ENCODE data around the gene KCNT2.

KCNT2 gene

DNA sequence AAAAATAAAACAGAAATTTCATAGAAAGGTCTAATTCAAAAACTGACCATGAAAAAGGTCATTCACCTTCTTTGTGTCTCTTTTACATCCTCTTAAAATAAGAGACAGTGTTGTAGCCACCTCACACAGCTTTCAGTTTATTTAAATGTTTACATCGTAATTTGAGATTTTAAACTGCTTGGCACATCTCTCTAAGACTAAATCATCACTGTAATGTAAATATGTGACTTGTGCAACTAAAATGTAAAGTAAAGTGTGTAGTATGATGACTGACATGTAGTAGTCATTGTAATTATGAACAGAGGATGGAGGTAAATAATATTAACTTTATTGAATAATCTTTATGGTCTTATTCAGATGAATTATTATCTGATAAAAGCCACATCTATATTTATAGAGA is 283.9 kb downstream of the KCNT2 start:
- no peak for FAIRE-seq
- TF ChIP-seq POLR2A (IDR thresholded peaks at IDR 0.05; ENCODE audit: low read depth, low read length) (no peak), TAF1 (IDR thresholded peaks at IDR 0.05; ENCODE audit: low read depth, low read length) (no peak), SPI1 (IDR thresholded peaks at IDR 0.05; ENCODE audit: low read depth, low read length) (no peak), POLR2AphosphoS5 (IDR thresholded peaks at IDR 0.05; ENCODE audit: low read depth, low read length) (no peak), PAX5 (IDR thresholded peaks at IDR 0.05; ENCODE audit: insufficient read depth, low read length, severe bottlenecking) (no peak), POU2F2 (IDR thresholded peaks at IDR 0.05; ENCODE audit: low read depth, low read length) (no peak)
- DNase-seq (ENCODE audit: insufficient read length, low spot score): no peak

DNA sequence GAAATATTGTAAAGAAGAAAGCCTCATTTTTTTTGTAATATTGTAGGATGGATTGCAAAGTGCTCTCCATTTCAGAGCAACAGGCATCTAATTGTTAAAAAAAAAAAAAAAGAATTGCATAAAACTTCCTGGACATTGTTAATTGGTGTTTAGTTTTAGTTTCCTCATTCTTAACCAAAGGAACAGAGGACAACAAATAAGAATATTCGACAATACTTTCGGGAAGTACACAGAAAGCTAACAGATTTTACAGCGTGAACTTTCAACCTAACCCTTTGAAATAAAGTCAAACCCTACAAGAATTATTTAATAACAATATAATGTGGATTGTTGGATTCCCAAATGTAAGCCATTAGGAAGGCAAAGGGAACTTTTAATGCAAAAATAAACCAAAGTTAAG is 284.4 kb downstream of the KCNT2 start:
- no peak for FAIRE-seq

DNA sequence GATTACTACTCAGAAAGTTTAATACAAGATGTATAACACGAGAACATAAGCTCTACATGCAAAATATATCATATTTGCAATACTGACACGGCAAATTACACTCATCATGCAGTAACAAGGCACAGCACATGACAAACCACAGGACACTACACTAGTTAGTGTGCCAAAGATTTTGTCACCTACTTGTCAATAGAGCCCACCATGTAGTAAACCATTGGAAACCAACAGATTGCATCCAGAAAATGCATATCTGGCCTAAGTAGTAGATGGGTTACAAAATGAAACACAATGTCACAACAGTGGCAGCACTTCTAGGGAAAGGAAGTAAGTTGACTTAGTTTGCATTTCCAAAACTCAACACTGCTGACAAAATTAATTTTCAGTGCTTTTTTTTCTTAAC is 288.9 kb downstream of the KCNT2 start:
- DNase-seq (ENCODE audit: insufficient read length, low spot score): no peak
- TF ChIP-seq POLR2A (IDR thresholded peaks at IDR 0.05; ENCODE audit: low read depth, low read length): no peak
- no peak for TF ChIP-seq SPI1 (IDR thresholded peaks at IDR 0.05; ENCODE audit: low read depth, low read length)
- TF ChIP-seq TAF1 (IDR thresholded peaks at IDR 0.05; ENCODE audit: low read depth, low read length): no peak
- no peak for TF ChIP-seq POLR2AphosphoS5 (IDR thresholded peaks at IDR 0.05; ENCODE audit: low read depth, low read length)
- TF ChIP-seq PAX5 (IDR thresholded peaks at IDR 0.05; ENCODE audit: insufficient read depth, low read length, severe bottlenecking): no peak
- no peak for TF ChIP-seq POU2F2 (IDR thresholded peaks at IDR 0.05; ENCODE audit: low read depth, low read length)
- no peak for FAIRE-seq

More for the DNA sequence above, 284.4 kb downstream of the KCNT2 start:
- no peak for DNase-seq (ENCODE audit: insufficient read length, low spot score)
- no peak for TF ChIP-seq POLR2AphosphoS5 (IDR thresholded peaks at IDR 0.05; ENCODE audit: low read depth, low read length)
- TF ChIP-seq SPI1 (IDR thresholded peaks at IDR 0.05; ENCODE audit: low read depth, low read length): no peak
- TF ChIP-seq TAF1 (IDR thresholded peaks at IDR 0.05; ENCODE audit: low read depth, low read length): no peak
- TF ChIP-seq PAX5 (IDR thresholded peaks at IDR 0.05; ENCODE audit: insufficient read depth, low read length, severe bottlenecking): no peak
- no peak for TF ChIP-seq POU2F2 (IDR thresholded peaks at IDR 0.05; ENCODE audit: low read depth, low read length)
- TF ChIP-seq POLR2A (IDR thresholded peaks at IDR 0.05; ENCODE audit: low read depth, low read length): no peak

DNA sequence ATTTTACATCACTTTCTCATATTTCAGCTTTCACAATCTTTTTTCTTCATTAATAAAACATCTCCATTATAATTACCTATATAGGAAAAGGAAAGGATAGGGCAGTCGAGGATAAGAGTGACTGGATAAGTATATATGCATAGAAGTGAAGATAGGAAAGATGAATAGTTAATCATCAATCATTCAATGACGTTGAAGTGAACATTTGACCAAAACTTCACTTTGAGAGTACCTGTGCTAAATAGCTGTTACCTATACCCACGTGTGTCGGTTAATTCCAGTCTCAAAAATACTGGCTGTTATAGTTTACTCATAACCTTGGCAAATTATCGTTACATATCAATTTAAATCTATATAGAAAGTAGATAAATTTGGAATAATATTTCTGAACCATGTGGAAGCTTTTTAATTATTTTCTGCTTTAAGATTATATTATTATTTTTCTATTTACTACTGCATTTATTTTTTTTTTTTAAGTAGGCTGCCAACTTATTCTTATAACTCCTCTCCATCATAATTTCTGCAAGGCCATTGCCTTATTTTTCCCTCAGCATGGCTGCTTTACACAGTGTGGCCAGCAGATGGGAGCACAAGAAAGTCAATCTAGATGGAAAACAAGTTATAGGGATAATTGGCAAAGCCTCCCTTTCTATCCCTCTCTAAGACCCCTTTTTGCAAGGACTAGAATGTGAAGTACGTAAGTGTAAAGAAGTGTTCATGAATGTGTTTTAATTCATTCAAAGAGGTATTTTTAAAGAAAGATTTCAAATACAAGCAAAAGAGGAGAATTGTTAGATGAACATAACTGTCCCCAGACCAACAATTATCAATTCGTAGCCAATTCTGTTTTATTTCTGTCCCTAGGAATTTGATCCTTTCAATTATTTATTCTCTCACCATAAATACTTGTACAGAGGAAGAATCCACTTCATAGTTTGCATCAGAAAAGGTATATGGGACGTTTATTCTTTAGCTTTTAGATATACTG is 290.4 kb downstream of the KCNT2 start:
- DNase-seq (ENCODE audit: insufficient read length, low spot score) (no peak), FAIRE-seq (no peak)
- no peak for TF ChIP-seq TAF1 (IDR thresholded peaks at IDR 0.05; ENCODE audit: low read depth, low read length)
- TF ChIP-seq SPI1 (IDR thresholded peaks at IDR 0.05; ENCODE audit: low read depth, low read length): no peak
- TF ChIP-seq POU2F2 (IDR thresholded peaks at IDR 0.05; ENCODE audit: low read depth, low read length): no peak
- TF ChIP-seq POLR2A (IDR thresholded peaks at IDR 0.05; ENCODE audit: low read depth, low read length): no peak
- no peak for TF ChIP-seq PAX5 (IDR thresholded peaks at IDR 0.05; ENCODE audit: insufficient read depth, low read length, severe bottlenecking)
- TF ChIP-seq POLR2AphosphoS5 (IDR thresholded peaks at IDR 0.05; ENCODE audit: low read depth, low read length): no peak

DNA sequence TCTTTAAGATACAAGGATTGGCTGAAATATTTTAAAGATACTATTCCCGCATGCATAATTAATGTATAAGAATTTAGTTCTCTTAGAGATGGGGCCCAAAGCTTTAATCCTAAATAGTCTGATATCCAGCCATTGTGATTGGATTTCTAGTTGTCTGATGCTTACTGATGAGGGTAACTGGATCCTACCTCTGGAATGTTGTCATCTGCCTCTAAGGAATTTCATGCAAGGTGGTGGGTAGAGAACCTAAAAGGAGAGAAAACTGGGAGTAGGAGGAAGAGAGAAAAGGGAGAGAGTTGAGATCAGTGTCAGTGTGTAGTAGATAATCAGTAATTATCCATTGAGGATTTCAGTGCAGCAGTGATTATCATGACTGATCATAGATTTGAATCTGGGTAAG is 295.5 kb downstream of the KCNT2 start:
- DNase-seq (ENCODE audit: insufficient read length, low spot score): no peak
- no peak for TF ChIP-seq POLR2AphosphoS5 (IDR thresholded peaks at IDR 0.05; ENCODE audit: low read depth, low read length)
- TF ChIP-seq POLR2A (IDR thresholded peaks at IDR 0.05; ENCODE audit: low read depth, low read length): no peak
- TF ChIP-seq POU2F2 (IDR thresholded peaks at IDR 0.05; ENCODE audit: low read depth, low read length): no peak
- no peak for TF ChIP-seq SPI1 (IDR thresholded peaks at IDR 0.05; ENCODE audit: low read depth, low read length)
- no peak for TF ChIP-seq TAF1 (IDR thresholded peaks at IDR 0.05; ENCODE audit: low read depth, low read length)
- no peak for TF ChIP-seq PAX5 (IDR thresholded peaks at IDR 0.05; ENCODE audit: insufficient read depth, low read length, severe bottlenecking)
- no peak for FAIRE-seq

DNA sequence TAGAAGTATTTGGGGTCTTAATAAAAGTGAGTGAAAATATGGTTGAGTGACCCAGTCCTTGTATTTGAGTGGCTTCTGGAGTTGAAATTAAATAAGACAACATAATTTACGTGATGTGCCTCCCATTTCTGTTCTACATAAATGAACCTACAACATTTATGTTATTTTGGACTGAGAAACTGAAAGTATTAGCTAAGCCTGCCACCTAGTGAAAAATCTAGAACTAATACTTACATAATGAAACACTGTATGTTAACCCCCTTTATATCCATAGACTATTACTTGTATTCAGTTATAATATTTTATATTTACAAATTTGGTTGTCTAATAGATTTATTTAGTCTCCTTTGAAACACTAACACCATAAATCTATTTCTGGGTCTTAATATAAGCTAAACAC is 298.9 kb downstream of the KCNT2 start:
- FAIRE-seq: no peak
- DNase-seq (ENCODE audit: insufficient read length, low spot score): no peak
- TF ChIP-seq POLR2A (IDR thresholded peaks at IDR 0.05; ENCODE audit: low read depth, low read length): no peak
- no peak for TF ChIP-seq SPI1 (IDR thresholded peaks at IDR 0.05; ENCODE audit: low read depth, low read length)
- no peak for TF ChIP-seq POU2F2 (IDR thresholded peaks at IDR 0.05; ENCODE audit: low read depth, low read length)
- TF ChIP-seq TAF1 (IDR thresholded peaks at IDR 0.05; ENCODE audit: low read depth, low read length): no peak
- no peak for TF ChIP-seq PAX5 (IDR thresholded peaks at IDR 0.05; ENCODE audit: insufficient read depth, low read length, severe bottlenecking)
- TF ChIP-seq POLR2AphosphoS5 (IDR thresholded peaks at IDR 0.05; ENCODE audit: low read depth, low read length): no peak

DNA sequence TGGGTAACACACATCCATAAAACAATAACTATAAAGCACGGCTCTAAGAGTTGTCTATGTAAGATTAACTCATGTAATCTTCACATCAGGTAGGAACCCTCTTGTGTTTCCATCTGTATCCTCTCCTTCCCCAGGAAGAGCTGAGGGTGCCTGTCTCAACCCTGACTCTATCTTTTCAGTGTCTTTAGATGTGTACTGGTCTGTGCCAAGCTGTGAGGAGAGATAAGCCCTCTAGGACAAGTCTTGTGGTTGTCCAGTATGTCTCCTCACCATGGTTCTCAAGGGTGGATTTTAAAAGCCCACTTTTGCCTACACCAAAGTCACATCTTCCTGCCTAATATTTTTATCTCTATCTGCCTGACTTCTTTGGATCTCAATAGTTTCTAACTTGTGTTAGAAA is 300.1 kb downstream of the KCNT2 start:
- DNase-seq (ENCODE audit: insufficient read length, low spot score) (no peak), FAIRE-seq (no peak)
- TF ChIP-seq POLR2A (IDR thresholded peaks at IDR 0.05; ENCODE audit: low read depth, low read length): no peak
- TF ChIP-seq PAX5 (IDR thresholded peaks at IDR 0.05; ENCODE audit: insufficient read depth, low read length, severe bottlenecking): no peak
- no peak for TF ChIP-seq POLR2AphosphoS5 (IDR thresholded peaks at IDR 0.05; ENCODE audit: low read depth, low read length)
- TF ChIP-seq SPI1 (IDR thresholded peaks at IDR 0.05; ENCODE audit: low read depth, low read length): no peak
- no peak for TF ChIP-seq TAF1 (IDR thresholded peaks at IDR 0.05; ENCODE audit: low read depth, low read length)
- TF ChIP-seq POU2F2 (IDR thresholded peaks at IDR 0.05; ENCODE audit: low read depth, low read length): no peak

DNA sequence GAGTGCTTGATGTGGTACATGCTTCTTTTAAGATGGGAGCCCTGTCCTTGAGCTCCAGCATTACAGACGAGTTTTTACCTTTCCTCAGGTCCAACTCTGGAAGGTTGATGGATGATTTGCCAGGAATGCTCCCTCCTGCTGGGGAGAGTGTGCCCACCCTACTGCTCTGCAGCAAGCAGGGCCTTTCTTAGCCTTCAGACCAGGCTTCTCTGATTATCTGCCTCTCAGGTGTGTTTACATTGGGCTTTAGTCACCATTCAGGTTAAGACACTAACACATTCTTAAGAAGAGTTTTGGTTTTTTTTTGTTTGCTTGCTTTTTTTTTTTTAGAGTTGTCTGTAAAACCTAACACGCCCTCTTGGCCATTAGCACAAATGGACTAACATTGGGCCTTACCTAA is 301.8 kb downstream of the KCNT2 start:
- DNase-seq (ENCODE audit: insufficient read length, low spot score): no peak
- FAIRE-seq: no peak
- TF ChIP-seq POU2F2 (IDR thresholded peaks at IDR 0.05; ENCODE audit: low read depth, low read length) (no peak), TAF1 (IDR thresholded peaks at IDR 0.05; ENCODE audit: low read depth, low read length) (no peak), POLR2A (IDR thresholded peaks at IDR 0.05; ENCODE audit: low read depth, low read length) (no peak), PAX5 (IDR thresholded peaks at IDR 0.05; ENCODE audit: insufficient read depth, low read length, severe bottlenecking) (no peak), POLR2AphosphoS5 (IDR thresholded peaks at IDR 0.05; ENCODE audit: low read depth, low read length) (no peak), SPI1 (IDR thresholded peaks at IDR 0.05; ENCODE audit: low read depth, low read length) (no peak)

DNA sequence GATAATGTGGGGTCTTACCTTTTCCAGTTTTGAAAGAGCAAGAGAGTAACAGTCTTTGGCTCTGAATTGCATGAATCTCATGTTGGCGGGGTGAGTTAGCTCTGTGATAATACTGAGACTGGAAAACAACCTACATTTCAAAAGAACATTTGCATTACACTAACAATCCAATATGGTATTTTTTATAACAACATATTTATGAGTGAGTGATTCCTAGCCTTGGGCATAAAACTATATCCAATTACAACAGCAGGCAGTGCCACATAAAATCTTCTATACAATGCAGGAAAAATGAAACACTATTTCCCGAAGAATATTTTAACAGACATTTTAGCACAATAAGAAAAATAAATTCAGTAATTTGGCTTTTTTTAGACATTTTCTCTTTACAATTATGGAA is 303.0 kb downstream of the KCNT2 start:
- no peak for FAIRE-seq

More for the DNA sequence above, 303.0 kb downstream of the KCNT2 start:
- DNase-seq (ENCODE audit: insufficient read length, low spot score): no peak
- TF ChIP-seq POU2F2 (IDR thresholded peaks at IDR 0.05; ENCODE audit: low read depth, low read length) (no peak), TAF1 (IDR thresholded peaks at IDR 0.05; ENCODE audit: low read depth, low read length) (no peak), SPI1 (IDR thresholded peaks at IDR 0.05; ENCODE audit: low read depth, low read length) (no peak), POLR2AphosphoS5 (IDR thresholded peaks at IDR 0.05; ENCODE audit: low read depth, low read length) (no peak), PAX5 (IDR thresholded peaks at IDR 0.05; ENCODE audit: insufficient read depth, low read length, severe bottlenecking) (no peak), POLR2A (IDR thresholded peaks at IDR 0.05; ENCODE audit: low read depth, low read length) (no peak)
